ENCODE measurements around the gene PTEN.

DNA sequence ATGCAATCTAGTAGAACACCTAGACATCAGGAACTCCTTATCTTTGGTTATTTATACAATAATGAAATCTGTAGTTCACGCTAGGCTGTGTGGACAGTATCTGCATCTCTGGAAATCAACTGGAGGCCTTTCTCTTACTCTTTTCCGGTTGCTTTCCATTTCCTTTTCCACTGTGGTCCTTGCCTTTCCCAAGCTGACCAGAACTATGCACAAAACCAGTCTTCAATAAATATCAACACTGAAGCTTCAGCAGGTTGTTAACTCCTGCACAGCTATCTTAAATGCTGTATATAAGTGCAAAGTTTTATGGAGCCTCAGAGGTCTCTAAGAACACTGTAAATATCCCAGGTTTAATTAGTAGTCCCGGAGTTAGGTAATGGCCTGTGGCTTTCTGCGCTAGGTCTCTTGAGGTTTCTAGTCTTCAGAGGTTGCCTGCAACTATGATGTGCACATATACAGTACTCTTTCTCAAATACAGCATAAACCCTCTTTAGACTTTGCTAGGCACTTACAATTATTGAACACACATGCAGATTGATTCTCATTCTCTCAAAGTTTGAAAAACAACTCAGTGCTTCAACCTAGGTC is 2.5 kb upstream of the PTEN start:
- TF ChIP-seq EZH2 (IDR thresholded peaks at IDR 0.05; ENCODE audit: borderline replicate concordance, low read depth, low read length, severe bottlenecking): no peak
- TF ChIP-seq, protein P1, sequence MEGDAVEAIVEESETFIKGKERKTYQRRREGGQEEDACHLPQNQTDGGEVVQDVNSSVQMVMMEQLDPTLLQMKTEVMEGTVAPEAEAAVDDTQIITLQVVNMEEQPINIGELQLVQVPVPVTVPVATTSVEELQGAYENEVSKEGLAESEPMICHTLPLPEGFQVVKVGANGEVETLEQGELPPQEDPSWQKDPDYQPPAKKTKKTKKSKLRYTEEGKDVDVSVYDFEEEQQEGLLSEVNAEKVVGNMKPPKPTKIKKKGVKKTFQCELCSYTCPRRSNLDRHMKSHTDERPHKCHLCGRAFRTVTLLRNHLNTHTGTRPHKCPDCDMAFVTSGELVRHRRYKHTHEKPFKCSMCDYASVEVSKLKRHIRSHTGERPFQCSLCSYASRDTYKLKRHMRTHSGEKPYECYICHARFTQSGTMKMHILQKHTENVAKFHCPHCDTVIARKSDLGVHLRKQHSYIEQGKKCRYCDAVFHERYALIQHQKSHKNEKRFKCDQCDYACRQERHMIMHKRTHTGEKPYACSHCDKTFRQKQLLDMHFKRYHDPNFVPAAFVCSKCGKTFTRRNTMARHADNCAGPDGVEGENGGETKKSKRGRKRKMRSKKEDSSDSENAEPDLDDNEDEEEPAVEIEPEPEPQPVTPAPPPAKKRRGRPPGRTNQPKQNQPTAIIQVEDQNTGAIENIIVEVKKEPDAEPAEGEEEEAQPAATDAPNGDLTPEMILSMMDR (IDR thresholded peaks at IDR 0.05; ENCODE audit: borderline replicate concordance, extremely low read depth, low read length, poor library complexity, severe bottlenecking): no peak
